ENCODE data around the gene YIPF1. TPM values are rescaled to one million over a fixed set of nuclear protein-coding genes. Genes with fewer than 3 reads are reported as not detected.
A peak's percentile ranks its signal among the peaks of the same experiment; 100 is the strongest.

YIPF1 gene
- total RNA-seq, 3 donors from 2014 or later (not counting 1 experiment from before 2014, with no cell fraction given) = 13.2 to 20.8 (median 18.0) TPM

- Histone ChIP-seq H3K27ac (ENCODE audit: low read length) (no peak overlapping the region), H3K4me3 (ENCODE audit: low read length) (no peak overlapping the region), H3K36me3 (ENCODE audit: control insufficient read depth, insufficient read depth, low read length) (peaks cover 37% of the 10 kb centered on the region), H3K4me1 (ENCODE audit: control insufficient read depth, insufficient read depth, low read length) (no peaks in the 10 kb centered on the region), H3K9me3 (ENCODE audit: control insufficient read depth, insufficient read depth, low read length) (peaks cover under 1% of the 10 kb centered on the region), H3K27me3 (ENCODE audit: control insufficient read depth, insufficient read depth, low read length) (no peaks in the 10 kb centered on the region)
- intact Hi-C loops (cut with micrococcal nuclease) = no loop called here
- no peak for DNase-seq
- Mint-ChIP-seq H3K36me3 (peaks cover 13% of the 10 kb centered on the region), H3K4me3 (no peak overlapping the region), H3K4me1 (peaks cover 10 to 16% of the 10 kb centered on the region in 2 donors), H3K27ac (peak overlapping the region; percentile 49 to 73), H3K27me3 (ENCODE audit: low read depth in 2 of 2) (no peaks in the 10 kb centered on the region), H3K9me3 (peaks cover 0 to 2% of the 10 kb centered on the region in 2 donors)
- no peak for ATAC-seq
- TF ChIP-seq CTCF (IDR thresholded peaks at IDR 0.05) = no peak
- WGBS (ENCODE audit: insufficient coverage) = no CpG with 5 or more reads among the region's 2 CpGs
These were observed 39.8 kb upstream of the YIPF1 start for GRCh38 chr1:53929246-53929960.

GRCh38 chr1:53927376-53927881 is 37.8 kb upstream of the YIPF1 start:
- no peaks in the 10 kb centered on the region for H3K9me3 Mint-ChIP-seq
- no peak for TF ChIP-seq CTCF (IDR thresholded peaks at IDR 0.05)
- DNase-seq = no peak
- H3K27me3 Mint-ChIP-seq (ENCODE audit: low read depth in 2 of 2) = no peaks in the 10 kb centered on the region
- Histone ChIP-seq H3K27ac (ENCODE audit: low read length) (no peak overlapping the region), H3K36me3 (ENCODE audit: control insufficient read depth, insufficient read depth, low read length) (peaks cover 45% of the 10 kb centered on the region), H3K27me3 (ENCODE audit: control insufficient read depth, insufficient read depth, low read length) (no peaks in the 10 kb centered on the region), H3K4me1 (ENCODE audit: control insufficient read depth, insufficient read depth, low read length) (no peaks in the 10 kb centered on the region), H3K9me3 (ENCODE audit: control insufficient read depth, insufficient read depth, low read length) (no peaks in the 10 kb centered on the region), H3K4me3 (ENCODE audit: low read length) (no peak overlapping the region)
- H3K4me1 Mint-ChIP-seq = peaks cover 10 to 16% of the 10 kb centered on the region in 2 donors
- intact Hi-C loops (cut with micrococcal nuclease) = no loop called here
- peaks cover 13% of the 10 kb centered on the region for H3K36me3 Mint-ChIP-seq
- no peak overlapping the region for H3K4me3 Mint-ChIP-seq
- 86% methylated on average over 2 of the region's 2 CpGs for WGBS (ENCODE audit: insufficient coverage)
- ATAC-seq = no peak
- H3K27ac Mint-ChIP-seq = peak overlapping the region; percentile 59 to 73

- H3K9me3 ChIP-seq (ENCODE audit: control insufficient read depth, insufficient read depth, low read length) = no peaks in the 10 kb centered on the region
- Mint-ChIP-seq H3K36me3 (no peaks in the 10 kb centered on the region), H3K27ac (peak overlapping the region; percentile 33 to 54), H3K4me1 (peaks cover 0 to 17% of the 10 kb centered on the region in 2 donors), H3K9me3 (no peaks in the 10 kb centered on the region), H3K4me3 (no peak overlapping the region), H3K27me3 (ENCODE audit: low read depth in 2 of 2) (no peaks in the 10 kb centered on the region)
- H3K27me3 ChIP-seq (ENCODE audit: control insufficient read depth, insufficient read depth, low read length) = no peaks in the 10 kb centered on the region
- intact Hi-C loops (cut with micrococcal nuclease) = no loop called here
- H3K36me3 ChIP-seq (ENCODE audit: control insufficient read depth, insufficient read depth, low read length) = peaks cover 33% of the 10 kb centered on the region
- no peak for TF ChIP-seq CTCF (IDR thresholded peaks at IDR 0.05)
- H3K4me1 ChIP-seq (ENCODE audit: control insufficient read depth, insufficient read depth, low read length) = no peaks in the 10 kb centered on the region
- no peak overlapping the region for H3K4me3 ChIP-seq (ENCODE audit: low read length)
- DNase-seq (no peak), ATAC-seq (no peak)
- no peak overlapping the region for H3K27ac ChIP-seq (ENCODE audit: low read length)
- WGBS (ENCODE audit: insufficient coverage) = 59% methylated on average over 2 of the region's 3 CpGs
These were observed 30.1 kb upstream of the YIPF1 start for GRCh38 chr1:53919675-53920066.
